Measurements from ENCODE around the gene TRPV2.
"Not testable (repeated sequence)": the region's sequence is repeated elsewhere in the genome, so short reads cannot be mapped to it uniquely, and the experiment has no call there.

Gene TRPV2

GRCh38 chr17:16415031-16415924 lies at the start of gene TRPV2:
Gene TRPV2 (plus strand): TSS chr17:16415571. CDS start chr17:16417669, 2,098 bp downstream.
- Mint-ChIP-seq H3K27ac (peak within 1 kb of the TSS; percentile 99), H3K4me1 (peaks cover 47% of the 10 kb centered on the region), H3K27me3 (no peaks in the 10 kb centered on the region), H3K4me3 (peak within 1 kb of the TSS; percentile 99), H3K9me3 (no peaks in the 10 kb centered on the region), H3K36me3 (ENCODE audit: low read depth) (peaks cover 24% of the 10 kb centered on the region)
- ATAC-seq = no peak
- DNase-seq = peak; percentile 67

- ATAC-seq (no peak), DNase-seq (no peak)
- peaks cover 2% of the 10 kb centered on the region for H3K27me3 Mint-ChIP-seq
- no peak overlapping the region for H3K4me3 Mint-ChIP-seq
- no peak overlapping the region for H3K27ac Mint-ChIP-seq
- H3K9me3 Mint-ChIP-seq = no peaks in the 10 kb centered on the region
- H3K36me3 Mint-ChIP-seq (ENCODE audit: low read depth) = no peaks in the 10 kb centered on the region
- H3K4me1 Mint-ChIP-seq = peaks cover 2% of the 10 kb centered on the region
These were observed 43.6 kb upstream of the TRPV2 start for GRCh38 chr17:16371742-16372141.

GRCh38 chr17:16374146-16374938 lies 41.0 kb upstream of the TRPV2 start:
- no peak for DNase-seq
- H3K9me3 Mint-ChIP-seq = no peaks in the 10 kb centered on the region
- H3K36me3 Mint-ChIP-seq (ENCODE audit: low read depth) = no peaks in the 10 kb centered on the region
- ATAC-seq = no peak
- peaks cover 2% of the 10 kb centered on the region for H3K4me1 Mint-ChIP-seq
- peaks cover 2% of the 10 kb centered on the region for H3K27me3 Mint-ChIP-seq
- no peak overlapping the region for H3K4me3 Mint-ChIP-seq
- no peak overlapping the region for H3K27ac Mint-ChIP-seq

GRCh38 chr17:16377941-16378341 lies 37.4 kb upstream of the TRPV2 start:
- no peak overlapping the region for H3K27ac Mint-ChIP-seq
- no peak overlapping the region for H3K4me3 Mint-ChIP-seq
- no peak for ATAC-seq
- DNase-seq = no peak
- no peaks in the 10 kb centered on the region for H3K9me3 Mint-ChIP-seq
- H3K36me3 Mint-ChIP-seq (ENCODE audit: low read depth) = peaks cover 24% of the 10 kb centered on the region
- H3K4me1 Mint-ChIP-seq = peaks cover 24% of the 10 kb centered on the region
- H3K27me3 Mint-ChIP-seq = peaks cover 6% of the 10 kb centered on the region

- Mint-ChIP-seq H3K27me3 (peaks cover 4% of the 10 kb centered on the region), H3K4me1 (peaks cover 29% of the 10 kb centered on the region), H3K27ac (no peak overlapping the region), H3K36me3 (ENCODE audit: low read depth) (peaks cover 32% of the 10 kb centered on the region), H3K9me3 (no peaks in the 10 kb centered on the region), H3K4me3 (no peak overlapping the region)
- no peak for DNase-seq
- no peak for ATAC-seq
These were observed 36.6 kb upstream of the TRPV2 start for GRCh38 chr17:16378636-16379282.

GRCh38 chr17:16379654-16380053 lies 35.7 kb upstream of the TRPV2 start:
- Mint-ChIP-seq H3K27me3 (peaks cover 4% of the 10 kb centered on the region), H3K9me3 (no peaks in the 10 kb centered on the region), H3K27ac (no peak overlapping the region), H3K4me3 (no peak overlapping the region), H3K36me3 (ENCODE audit: low read depth) (peaks cover 34% of the 10 kb centered on the region), H3K4me1 (peaks cover 38% of the 10 kb centered on the region)
- no peak for DNase-seq
- ATAC-seq = no peak

- peak within 1 kb of the TSS; percentile 99 for H3K27ac Mint-ChIP-seq
- peaks cover 34% of the 10 kb centered on the region for H3K36me3 Mint-ChIP-seq (ENCODE audit: low read depth)
- peaks cover 41% of the 10 kb centered on the region for H3K4me1 Mint-ChIP-seq
- H3K9me3 Mint-ChIP-seq = no peaks in the 10 kb centered on the region
- H3K27me3 Mint-ChIP-seq = peaks cover 4% of the 10 kb centered on the region
- ATAC-seq (peak; percentile 97), DNase-seq (peak; percentile 94)
- peak within 1 kb of the TSS; percentile 88 for H3K4me3 Mint-ChIP-seq
These were observed 34.5 kb upstream of the TRPV2 start, which contains the start of gene UBB for GRCh38 chr17:16380640-16381495. Gene UBB (plus strand): TSS chr17:16381091. CDS start chr17:16381908, 817 bp downstream.

GRCh38 chr17:16381496-16381820 lies 33.9 kb upstream of the TRPV2 start:
- ATAC-seq (peak; percentile 26), DNase-seq (no peak)
- H3K36me3 Mint-ChIP-seq (ENCODE audit: low read depth) = peaks cover 34% of the 10 kb centered on the region
- H3K9me3 Mint-ChIP-seq = no peaks in the 10 kb centered on the region
- H3K4me1 Mint-ChIP-seq = peaks cover 44% of the 10 kb centered on the region
- peak overlapping the region; percentile 99 for H3K27ac Mint-ChIP-seq
- H3K27me3 Mint-ChIP-seq = peaks cover 4% of the 10 kb centered on the region
- H3K4me3 Mint-ChIP-seq = peak overlapping the region; percentile 88

GRCh38 chr17:16383216-16383615 lies 32.2 kb upstream of the TRPV2 start:
- peaks cover 8% of the 10 kb centered on the region for H3K27me3 Mint-ChIP-seq
- H3K36me3 Mint-ChIP-seq (ENCODE audit: low read depth) = peaks cover 34% of the 10 kb centered on the region
- H3K4me1 Mint-ChIP-seq = peaks cover 56% of the 10 kb centered on the region
- H3K9me3 Mint-ChIP-seq = no peaks in the 10 kb centered on the region
- peak overlapping the region; percentile 88 for H3K4me3 Mint-ChIP-seq
- ATAC-seq = no peak
- DNase-seq = no peak
- H3K27ac Mint-ChIP-seq = peak overlapping the region; percentile 40

- peaks cover 56% of the 10 kb centered on the region for H3K4me1 Mint-ChIP-seq
- ATAC-seq (no peak), DNase-seq (no peak)
- H3K4me3 Mint-ChIP-seq = peak overlapping the region; percentile 88
- no peaks in the 10 kb centered on the region for H3K9me3 Mint-ChIP-seq
- peaks cover 34% of the 10 kb centered on the region for H3K36me3 Mint-ChIP-seq (ENCODE audit: low read depth)
- peaks cover 8% of the 10 kb centered on the region for H3K27me3 Mint-ChIP-seq
- H3K27ac Mint-ChIP-seq = peak overlapping the region; percentile 40
These were observed 31.5 kb upstream of the TRPV2 start for GRCh38 chr17:16383772-16384287.

GRCh38 chr17:16384557-16384956 lies 30.8 kb upstream of the TRPV2 start:
- Mint-ChIP-seq H3K9me3 (no peaks in the 10 kb centered on the region), H3K4me3 (peak overlapping the region; percentile 3), H3K27ac (peak overlapping the region; percentile 16), H3K36me3 (ENCODE audit: low read depth) (peaks cover 34% of the 10 kb centered on the region), H3K27me3 (peaks cover 8% of the 10 kb centered on the region), H3K4me1 (peaks cover 56% of the 10 kb centered on the region)
- ATAC-seq = no peak
- DNase-seq = no peak

- Mint-ChIP-seq H3K4me1 (peaks cover 51% of the 10 kb centered on the region), H3K4me3 (peak overlapping the region; percentile 85), H3K36me3 (ENCODE audit: low read depth) (peaks cover 28% of the 10 kb centered on the region)
- not testable (repeated sequence) for DNase-seq, ATAC-seq, H3K9me3 Mint-ChIP-seq, H3K27ac Mint-ChIP-seq, H3K27me3 Mint-ChIP-seq
These were observed 29.3 kb upstream of the TRPV2 start for GRCh38 chr17:16386126-16386507.

- Mint-ChIP-seq H3K4me1 (peaks cover 12% of the 10 kb centered on the region), H3K27me3 (peaks cover 4% of the 10 kb centered on the region), H3K4me3 (no peak overlapping the region), H3K27ac (no peak overlapping the region), H3K36me3 (ENCODE audit: low read depth) (no peaks in the 10 kb centered on the region), H3K9me3 (no peaks in the 10 kb centered on the region)
- ATAC-seq = no peak
- DNase-seq = no peak
These were observed 23.9 kb upstream of the TRPV2 start for GRCh38 chr17:16391451-16391850.
